SK-N-SH (cell line): ENCODE results near the gene SIGLEC9. TPM values are rescaled to one million over a fixed set of nuclear protein-coding genes. Genes with fewer than 3 reads are reported as not detected.

Experiments
- CTCF ChIA-PET: fragments of 300-600, 350-600 bp; formaldehyde crosslinking; extraction: SDS; loops from one replicate; lab custom pipeline; 2021; lab: Yijun Ruan, JAX
- POLR2A ChIA-PET: fragments of 350-600 bp; sonication (Branson Sonifier 250); formaldehyde crosslinking; extraction: SDS; loops from one replicate; lab custom pipeline; 2020; ENCODE audit warnings: antibody characterized with exemption, inconsistent platforms; lab: Yijun Ruan, JAX
- DNase-seq: peaks from one replicate; pipeline ENCODE4 v3.0.0; 2012
- H2AFZ ChIP-seq: fragments of 200-600 bp; sonication (generic); 2 replicates; pipeline ENCODE4 v1.8.1; 2016; ENCODE audit warnings: antibody characterized with exemption, mild to moderate bottlenecking, low read depth
- H3F3A ChIP-seq: fragments of 200-600 bp; sonication (generic); replicated peaks from 2 replicates; pipeline ENCODE3; 2016; ENCODE audit warnings: antibody characterized with exemption, mild to moderate bottlenecking; ENCODE audit not compliant: insufficient read depth
- H3K27ac ChIP-seq, 2 experiments: fragments of 200-500 bp in 1 of 2; fragments of 200-600 bp in 1 of 2; sonication (Bioruptor generic) in 1 of 2; sonication (generic), shearing (Covaris generic) in 1 of 2; 2 replicates each; pipeline versions ENCODE4 v1.5.1 to v1.6.1; 2014 to 2016; ENCODE audit warnings: low read depth in 2 of 2, inconsistent platforms in 1 of 2, low read length in 1 of 2, mild to moderate bottlenecking in 1 of 2, mixed read lengths in 1 of 2
- H3K27me3 ChIP-seq: fragments of 200-600 bp; sonication (generic), shearing (Covaris generic); 2 replicates; pipeline ENCODE4 v1.6.1; 2016; ENCODE audit warnings: mixed run types; ENCODE audit not compliant: insufficient read depth
- H3K36me3 ChIP-seq, 2 experiments: fragments of 200-500 bp in 1 of 2; fragments of 200-600 bp in 1 of 2; sonication (Bioruptor generic) in 1 of 2; sonication (generic) in 1 of 2; replicated peaks in 1 of 2; 2 replicates each; pipeline versions ENCODE3 to v1.5.1; 2014 to 2016; ENCODE audit warnings: low read length in 1 of 2, mild to moderate bottlenecking in 1 of 2; ENCODE audit not compliant: insufficient read depth in 2 of 2, control insufficient read depth in 1 of 2
- H3K4me1 ChIP-seq, 2 experiments: fragments of 200-500 bp in 1 of 2; fragments of 200-600 bp in 1 of 2; sonication (Bioruptor generic) in 1 of 2; sonication (generic), shearing (Covaris generic) in 1 of 2; 2 replicates each; pipeline versions ENCODE4 v1.5.1 to v1.6.1; 2014 to 2016; ENCODE audit warnings: low read depth in 1 of 2, low read length in 1 of 2, mixed run types in 1 of 2; ENCODE audit not compliant: insufficient read depth in 2 of 2, control insufficient read depth in 1 of 2
- H3K4me2 ChIP-seq: fragments of 200-600 bp; sonication (generic), shearing (Covaris generic); 2 replicates; pipeline ENCODE4 v1.6.1; 2017; ENCODE audit warnings: mixed run types
- H3K4me3 ChIP-seq, 2 experiments: fragments of 200-500 bp in 1 of 2; fragments of 200-600 bp in 1 of 2; sonication (Bioruptor generic) in 1 of 2; sonication (generic), shearing (Covaris generic) in 1 of 2; 2 replicates each; pipeline versions ENCODE4 v1.5.1 to v1.8.1; 2014 to 2016; ENCODE audit warnings: low read depth in 2 of 2, inconsistent platforms in 1 of 2, low read length in 1 of 2, mild to moderate bottlenecking in 1 of 2, mixed read lengths in 1 of 2, moderate library complexity in 1 of 2
- H3K79me2 ChIP-seq: fragments of 200-600 bp; sonication (generic); 2 replicates; pipeline ENCODE4 v1.8.1; 2017; ENCODE audit warnings: mild to moderate bottlenecking; ENCODE audit not compliant: insufficient read depth
- H3K9ac ChIP-seq: fragments of 200-600 bp; sonication (generic); 2 replicates; pipeline ENCODE4 v1.6.1; 2017; ENCODE audit warnings: mixed run types
- H3K9me2 ChIP-seq: fragments of 200-600 bp; sonication (generic); 2 replicates; pipeline ENCODE4 v1.6.1; 2017; ENCODE audit warnings: mixed run types
- H3K9me3 ChIP-seq: fragments of 200-600 bp; sonication (generic); 2 replicates; pipeline ENCODE4 v1.6.1; 2017; ENCODE audit warnings: mixed run types, mild to moderate bottlenecking, moderate library complexity
- H4K20me1 ChIP-seq: fragments of 200-600 bp; sonication (generic); 2 replicates; pipeline ENCODE4 v1.6.1; 2017; ENCODE audit warnings: mild to moderate bottlenecking, mixed run types; ENCODE audit not compliant: insufficient read depth
- ELF1 ChIP-seq: IDR thresholded peaks from 2 replicates; pipeline ENCODE4 v1.4.0; 2012
- EP300 ChIP-seq, 2 experiments: IDR thresholded peaks; 2 replicates each; pipeline versions ENCODE4 v1.4.0 to v1.6.1; 2012; ENCODE audit warnings: borderline replicate concordance in 1 of 2, low read depth in 1 of 2, low read length in 1 of 2
- FOSL2 ChIP-seq: IDR thresholded peaks from 2 replicates; pipeline ENCODE4 v1.4.0; 2012; ENCODE audit warnings: low read depth, mild to moderate bottlenecking, moderate library complexity, borderline replicate concordance
- FOXM1 ChIP-seq: IDR thresholded peaks from 2 replicates; pipeline ENCODE4 v1.4.0; 2012; ENCODE audit warnings: low read depth, mild to moderate bottlenecking
- MAX ChIP-seq: IDR thresholded peaks from 2 replicates; pipeline ENCODE4 v1.4.0; 2012; ENCODE audit warnings: low read depth
- MEF2A ChIP-seq: IDR thresholded peaks from 2 replicates; pipeline ENCODE4 v1.4.0; 2012; ENCODE audit warnings: low read depth, borderline replicate concordance
- NFIC ChIP-seq: IDR thresholded peaks from 2 replicates; pipeline ENCODE4 v1.4.0; 2012; ENCODE audit warnings: borderline replicate concordance
- POLR2AphosphoS5 ChIP-seq: IDR thresholded peaks from 2 replicates; pipeline ENCODE4 v1.6.1; 2012; ENCODE audit warnings: low read depth, low read length
- RAD21 ChIP-seq: IDR thresholded peaks from 2 replicates; pipeline ENCODE4 v1.6.1; 2012; ENCODE audit warnings: mild to moderate bottlenecking, low read length
- RXRA ChIP-seq: IDR thresholded peaks from 2 replicates; pipeline ENCODE4 v1.4.0; 2012; ENCODE audit warnings: low read depth, mild to moderate bottlenecking, borderline replicate concordance
- TCF12 ChIP-seq: IDR thresholded peaks from 2 replicates; pipeline ENCODE4 v1.4.0; 2012
- USF2 ChIP-seq: fragments of 150-350 bp; IDR thresholded peaks from 2 replicates; pipeline ENCODE4 v1.6.1; 2017; ENCODE audit warnings: antibody characterized with exemption, low read length, low read depth, borderline replicate concordance
- ZBTB33 ChIP-seq: IDR thresholded peaks from 2 replicates; pipeline ENCODE4 v1.4.0; 2012; ENCODE audit warnings: low read depth, borderline replicate concordance
- WGBS: methylation state at CpG from one replicate; pipeline ENCODE4 v1.1.6; 2017; ENCODE audit warnings: low lambda C conversion rate; 5-methylcytosine and 5-hydroxymethylcytosine counted together
- polyA plus RNA-seq, 3 experiments: library from polyadenylated mRNA; depleted of rRNA; stranded (reverse); fragments of >200 nt; gene quantifications; 2 replicates each; pipeline ENCODE4 v1.2.3, GENCODE V29; 2012

The SIGLEC9 gene
- polyA plus RNA-seq, 1 of the 3 experiments (the other 2 are of a cell fraction) = not detected

- ChIA-PET CTCF (no interaction called here), POLR2A (no interaction called here)
- no peaks in the 10 kb centered on the region for H3K9me3 ChIP-seq
- no peak for DNase-seq
- peaks cover 6% of the 10 kb centered on the region; the same call in 1 of the 2 replicates for H4K20me1 ChIP-seq
- no peaks in the 10 kb centered on the region for H3K79me2 ChIP-seq
- H3F3A ChIP-seq = no peaks in the 10 kb centered on the region
- no peak overlapping the region for H3K4me2 ChIP-seq
- no peaks in the 10 kb centered on the region; a peak in 1 of 4 replicates for H3K4me1 ChIP-seq
- H3K36me3 ChIP-seq = no peaks in the 10 kb centered on the region
- TF ChIP-seq MEF2A (no peak), TCF12 (no peak), POLR2AphosphoS5 (no peak)
- WGBS = 48% methylated on average over 16 of the region's 16 CpGs
- H3K9ac ChIP-seq = no peak overlapping the region
- no peaks in the 10 kb centered on the region for H3K27me3 ChIP-seq
- no peak overlapping the region for H2AFZ ChIP-seq
- H3K27ac ChIP-seq = no peak overlapping the region
- no peaks in the 10 kb centered on the region for H3K9me2 ChIP-seq
- H3K4me3 ChIP-seq = no peak overlapping the region
Measured at GRCh38 chr19:51091895-51092873, 32.5 kb upstream of the SIGLEC9 start.

- H3F3A ChIP-seq = no peaks in the 10 kb centered on the region
- no peak overlapping the region for H3K27ac ChIP-seq
- TF ChIP-seq EP300 (IDR thresholded peaks at IDR 0.05; ENCODE audit: borderline replicate concordance in 1 of 2, low read depth in 1 of 2, low read length in 1 of 2) (no peak), MAX (no peak), RXRA (no peak), FOXM1 (no peak), NFIC (no peak), TCF12 (no peak), RAD21 (no peak), ZBTB33 (no peak), USF2 (no peak), FOSL2 (no peak), ELF1 (no peak)
- H4K20me1 ChIP-seq = peaks cover 7% of the 10 kb centered on the region; the same call in 1 of the 2 replicates
- ChIA-PET CTCF (interaction anchor here (4.2 kb wide), 1 partner anchor 77 kb away, joined by 30 read pairs; no protein-coding TSS in a partner anchor), POLR2A (no interaction called here)
- no peak overlapping the region for H3K4me3 ChIP-seq
- DNase-seq = no peak
- no peaks in the 10 kb centered on the region for H3K79me2 ChIP-seq
- no peaks in the 10 kb centered on the region for H3K27me3 ChIP-seq
- no peaks in the 10 kb centered on the region for H3K9me3 ChIP-seq
- no peak overlapping the region for H3K4me2 ChIP-seq
- peaks cover 0 to 4% of the 10 kb centered on the region in 2 experiments for H3K36me3 ChIP-seq
- H3K4me1 ChIP-seq = no peaks in the 10 kb centered on the region; a peak in 1 of 4 replicates
- no peak overlapping the region for H3K9ac ChIP-seq
- no peak overlapping the region for H2AFZ ChIP-seq
- 72% methylated on average over 8 of the region's 8 CpGs for WGBS
- no peaks in the 10 kb centered on the region for H3K9me2 ChIP-seq
Measured at GRCh38 chr19:51093101-51093500, 31.6 kb upstream of the SIGLEC9 start.
